ENCODE data around the gene RANBP10.

Gene RANBP10

DNA sequence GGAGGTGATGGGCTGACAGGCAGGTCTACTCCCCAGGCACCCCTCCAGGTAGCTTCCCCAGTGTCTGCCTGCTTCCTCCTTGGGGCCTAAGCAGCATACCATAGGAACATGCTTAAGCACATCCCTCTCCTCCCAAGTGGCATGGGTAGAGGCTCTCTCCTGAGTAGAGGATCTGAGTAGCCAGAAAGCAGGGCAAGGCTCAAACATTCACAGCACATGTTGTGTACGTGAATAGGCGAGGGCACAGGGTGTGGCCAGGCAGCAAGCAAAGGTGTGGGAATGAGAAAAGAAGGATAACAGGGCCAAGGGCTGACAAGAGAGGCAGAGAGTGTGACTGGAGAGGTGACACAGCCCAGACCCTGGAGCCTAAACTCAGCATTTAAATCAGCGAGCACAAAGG is 57.5 kb downstream of the RANBP10 start:
- no peak for DNase-seq

DNA sequence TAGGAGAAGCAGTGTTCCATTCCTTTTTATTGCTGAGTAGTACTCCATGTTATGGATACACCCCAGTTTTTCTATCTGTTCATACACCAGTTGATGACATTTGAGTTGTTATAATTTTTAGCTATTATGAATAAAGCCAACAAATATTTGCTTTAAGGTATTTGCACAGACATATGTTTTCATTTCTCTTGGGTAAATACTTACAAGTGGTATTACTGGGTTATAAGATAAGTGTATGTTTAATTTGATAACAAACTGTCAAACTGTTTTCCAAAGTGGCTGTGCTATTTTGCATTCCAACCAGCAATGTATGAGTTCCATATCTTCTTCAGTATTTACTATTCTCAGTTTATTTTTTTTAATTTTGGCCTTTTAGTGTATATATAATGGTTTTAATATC is 59.5 kb downstream of the RANBP10 start:
- DNase-seq, result no peak

DNA sequence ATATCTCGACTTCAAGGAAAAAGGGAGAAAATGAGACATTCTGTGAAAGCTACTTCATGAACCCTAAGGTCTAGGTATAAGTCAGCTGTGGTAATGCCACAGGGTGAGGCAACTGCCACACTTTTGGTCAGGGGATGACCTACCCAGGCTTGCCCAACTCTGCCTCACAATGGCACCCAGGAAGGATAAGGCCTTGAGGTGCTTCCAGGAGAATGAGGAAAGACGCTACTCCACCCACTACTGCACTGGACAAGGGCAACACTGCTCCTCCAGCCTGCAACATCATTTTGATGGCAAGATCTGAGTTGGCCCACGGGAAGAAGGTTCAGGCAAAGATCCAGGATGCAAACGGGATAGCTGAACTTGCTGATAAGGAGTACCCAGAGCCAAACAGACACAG is 65.2 kb downstream of the RANBP10 start:
- no peak for DNase-seq

DNA sequence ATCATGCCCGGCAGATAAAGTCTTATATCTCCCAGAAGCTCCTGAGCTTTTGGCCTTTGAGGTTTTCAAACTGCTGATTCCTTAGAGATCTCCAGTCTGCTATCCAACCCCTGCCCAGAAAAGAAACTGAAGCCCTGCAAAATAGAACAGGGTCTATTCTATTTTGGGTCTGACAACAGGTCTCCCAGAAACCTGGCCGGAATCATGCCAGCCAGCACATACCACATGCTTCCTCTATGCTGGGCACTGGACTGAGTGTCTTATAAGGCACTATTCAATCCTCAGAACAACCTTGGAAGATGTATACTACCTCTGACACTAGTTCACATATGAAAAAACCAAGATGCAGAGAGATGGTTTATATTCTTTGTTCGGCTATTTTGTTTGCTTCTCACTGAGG is 66.0 kb downstream of the RANBP10 start:
- DNase-seq, result no peak

DNA sequence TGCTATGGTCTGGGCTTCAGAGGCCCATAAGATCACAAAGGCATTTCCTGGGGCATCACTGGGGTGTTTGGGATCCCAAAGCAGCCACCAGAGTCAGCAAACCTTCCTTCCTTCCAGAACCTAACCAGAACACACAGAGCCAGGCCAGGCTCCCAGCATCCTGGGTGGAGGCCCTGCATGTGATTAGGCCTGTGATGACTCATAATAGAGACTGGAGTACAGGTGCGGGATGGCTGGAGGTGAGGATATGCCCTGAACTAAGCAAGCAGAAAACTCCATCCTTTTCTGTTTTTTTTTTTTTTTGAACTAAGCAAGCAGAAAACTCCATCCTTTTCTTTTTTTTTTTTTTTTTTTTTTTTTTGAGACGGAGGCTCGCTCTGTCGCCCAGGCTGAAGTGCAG is 69.5 kb downstream of the RANBP10 start:
- DNase-seq, result no peak

DNA sequence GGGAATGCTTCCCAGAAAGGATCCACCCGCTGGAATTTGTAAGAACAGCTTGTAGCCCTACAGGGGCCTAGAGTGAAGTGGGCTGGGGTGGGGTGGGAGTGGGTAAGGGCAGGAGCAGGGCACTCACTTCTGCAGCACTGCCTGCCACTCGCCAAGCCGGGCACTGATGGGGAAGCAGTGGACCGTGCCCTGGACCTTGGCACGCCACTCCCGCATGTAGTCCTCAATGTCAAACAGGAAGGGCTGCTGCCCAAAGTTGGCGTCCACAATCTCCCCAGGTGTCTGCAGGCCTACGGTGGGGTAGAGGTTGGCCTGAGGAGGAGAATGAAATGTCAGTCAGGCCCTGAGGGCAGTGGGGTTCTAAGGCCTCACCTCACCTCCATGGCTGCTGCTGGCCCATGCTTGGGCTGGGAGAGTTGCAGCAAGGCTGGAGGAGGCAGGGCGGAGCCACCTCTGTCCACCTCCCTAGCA is 71.6 kb downstream of the RANBP10 start:
- DNase-seq, result no peak

DNA sequence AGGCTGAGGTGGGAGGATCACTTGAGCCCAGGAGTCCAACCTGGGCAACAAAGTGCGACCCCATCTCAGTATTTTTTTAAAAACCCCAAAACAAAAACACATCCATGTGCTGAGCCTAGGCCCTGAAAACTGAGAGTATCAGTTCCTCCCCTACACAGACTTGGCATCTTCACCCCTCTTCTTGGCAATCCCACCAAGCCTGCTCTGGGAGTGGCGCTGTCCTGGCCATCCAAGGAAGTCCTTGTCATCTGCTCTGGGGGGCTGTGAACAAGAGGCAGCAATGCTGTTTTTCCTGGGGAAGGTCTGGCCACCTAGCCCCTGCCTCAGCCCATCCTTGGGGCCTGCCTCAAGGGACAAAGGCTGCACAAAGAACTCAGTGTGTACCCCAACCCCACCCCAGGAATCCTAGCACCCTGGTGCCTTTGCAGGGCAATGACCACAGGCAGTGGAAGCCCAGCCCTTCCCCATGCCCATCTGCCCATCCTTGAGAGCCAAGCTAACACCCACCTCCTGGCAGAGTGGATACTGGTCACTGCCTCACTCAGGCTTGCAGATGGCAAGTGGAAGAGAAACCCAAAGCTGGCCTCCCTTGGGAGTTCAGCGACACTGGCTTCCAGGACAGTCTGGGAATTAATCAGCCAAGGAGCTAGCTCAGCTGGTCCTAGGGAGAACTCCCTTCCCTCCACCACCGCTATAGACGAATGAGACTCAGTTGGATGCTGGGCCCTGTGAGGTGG is 72.5 kb downstream of the RANBP10 start:
- DNase-seq, result no peak

DNA sequence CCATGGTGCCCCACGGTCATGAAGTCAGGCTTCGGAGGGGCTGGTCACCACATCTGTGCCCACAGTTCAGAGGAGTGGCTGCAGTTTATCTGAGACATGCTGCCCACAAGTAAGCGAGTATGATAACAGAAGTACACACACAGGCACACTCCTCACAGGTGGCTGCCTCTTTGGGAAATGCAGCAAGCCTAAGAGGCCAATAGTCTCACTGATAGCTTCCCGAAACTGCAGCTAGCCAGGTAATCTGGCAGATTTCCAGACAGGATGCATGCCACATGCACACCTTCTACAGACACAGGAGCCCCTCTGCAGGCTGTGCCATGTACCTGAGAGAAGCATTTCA is 74.6 kb downstream of the RANBP10 start:
- no peak for DNase-seq

DNA sequence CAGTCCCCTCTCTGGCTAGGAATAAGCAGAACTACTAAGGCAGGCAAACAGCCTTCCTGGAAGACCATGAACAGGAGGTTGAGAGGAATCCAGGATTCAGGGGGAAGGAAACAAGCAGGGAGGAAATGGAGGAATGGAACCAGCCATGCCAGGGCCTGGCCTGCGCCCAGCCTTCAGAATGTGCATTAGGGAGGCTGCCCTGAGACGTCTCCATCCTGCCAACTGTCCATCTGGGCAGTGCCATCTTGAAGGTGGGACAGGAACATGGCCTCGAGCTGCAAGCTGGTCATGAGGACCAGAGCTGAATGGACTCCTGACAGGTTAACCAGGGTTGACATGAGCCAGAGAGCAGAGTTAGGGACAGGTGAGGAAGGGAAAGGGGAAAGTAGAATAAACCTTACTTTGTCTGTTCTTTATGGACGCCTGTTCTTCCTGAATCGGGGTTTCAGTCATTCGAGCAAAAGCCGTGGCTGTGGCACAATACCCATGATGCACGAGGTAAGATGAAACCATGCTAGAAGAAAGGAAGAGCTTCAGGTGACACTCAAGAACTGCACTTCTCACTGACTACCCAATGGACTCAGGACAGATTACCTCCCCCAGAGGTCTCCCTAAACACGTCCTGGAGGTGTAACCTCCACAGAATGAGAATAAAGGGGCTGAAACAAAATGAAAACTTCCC is 75.1 kb downstream of the RANBP10 start:
- no peak for DNase-seq

DNA sequence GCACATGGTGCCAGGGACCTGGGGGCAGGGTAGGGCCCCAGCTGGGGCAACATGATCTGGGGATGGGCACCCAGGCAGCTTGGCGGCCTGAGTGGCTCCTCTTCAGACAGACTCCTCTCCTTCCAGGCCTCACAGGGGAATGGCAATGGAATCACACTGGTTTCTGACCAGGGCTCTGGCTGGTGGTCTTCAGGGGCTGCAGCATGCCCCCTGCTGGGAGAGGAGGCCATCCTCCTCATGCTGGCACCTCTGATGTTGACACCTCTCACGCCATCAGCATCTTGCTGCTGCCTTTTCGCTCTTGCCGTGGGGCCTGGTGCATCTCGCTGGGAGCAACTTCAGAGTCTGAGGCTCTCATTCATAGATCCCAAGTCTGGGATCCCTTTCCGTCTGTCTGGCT is 76.0 kb downstream of the RANBP10 start:
- DNase-seq, result no peak

DNA sequence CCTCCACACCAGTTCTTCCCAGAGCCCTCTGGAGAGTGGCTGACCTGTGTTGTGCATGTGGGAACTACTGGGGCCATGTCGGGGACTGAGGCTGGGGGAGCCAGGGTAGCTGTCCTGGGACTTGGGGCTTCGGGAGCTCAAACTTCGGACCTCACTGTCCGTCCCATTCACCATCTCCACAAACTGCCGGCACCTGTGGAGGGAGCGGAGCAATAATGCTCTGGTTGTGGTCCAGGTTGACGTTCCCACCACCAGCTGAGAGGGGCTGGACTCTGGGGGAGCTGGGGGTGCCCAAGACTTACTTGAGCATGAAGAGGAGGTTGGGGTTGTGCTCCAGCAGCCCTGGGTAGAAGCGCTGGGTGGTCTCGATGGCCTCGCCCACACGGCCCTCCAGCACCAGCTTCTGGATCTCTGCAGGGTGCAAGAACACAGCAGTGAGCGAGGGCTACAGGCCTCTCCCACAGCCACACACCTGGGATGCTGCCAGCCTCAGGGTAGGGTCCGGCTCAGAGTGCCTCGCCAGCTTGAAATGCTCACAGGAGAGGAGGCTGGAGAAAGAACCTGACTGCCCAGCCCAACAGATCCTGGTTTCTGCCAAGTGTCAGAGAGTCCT is 76.6 kb downstream of the RANBP10 start:
- DNase-seq, result no peak

DNA sequence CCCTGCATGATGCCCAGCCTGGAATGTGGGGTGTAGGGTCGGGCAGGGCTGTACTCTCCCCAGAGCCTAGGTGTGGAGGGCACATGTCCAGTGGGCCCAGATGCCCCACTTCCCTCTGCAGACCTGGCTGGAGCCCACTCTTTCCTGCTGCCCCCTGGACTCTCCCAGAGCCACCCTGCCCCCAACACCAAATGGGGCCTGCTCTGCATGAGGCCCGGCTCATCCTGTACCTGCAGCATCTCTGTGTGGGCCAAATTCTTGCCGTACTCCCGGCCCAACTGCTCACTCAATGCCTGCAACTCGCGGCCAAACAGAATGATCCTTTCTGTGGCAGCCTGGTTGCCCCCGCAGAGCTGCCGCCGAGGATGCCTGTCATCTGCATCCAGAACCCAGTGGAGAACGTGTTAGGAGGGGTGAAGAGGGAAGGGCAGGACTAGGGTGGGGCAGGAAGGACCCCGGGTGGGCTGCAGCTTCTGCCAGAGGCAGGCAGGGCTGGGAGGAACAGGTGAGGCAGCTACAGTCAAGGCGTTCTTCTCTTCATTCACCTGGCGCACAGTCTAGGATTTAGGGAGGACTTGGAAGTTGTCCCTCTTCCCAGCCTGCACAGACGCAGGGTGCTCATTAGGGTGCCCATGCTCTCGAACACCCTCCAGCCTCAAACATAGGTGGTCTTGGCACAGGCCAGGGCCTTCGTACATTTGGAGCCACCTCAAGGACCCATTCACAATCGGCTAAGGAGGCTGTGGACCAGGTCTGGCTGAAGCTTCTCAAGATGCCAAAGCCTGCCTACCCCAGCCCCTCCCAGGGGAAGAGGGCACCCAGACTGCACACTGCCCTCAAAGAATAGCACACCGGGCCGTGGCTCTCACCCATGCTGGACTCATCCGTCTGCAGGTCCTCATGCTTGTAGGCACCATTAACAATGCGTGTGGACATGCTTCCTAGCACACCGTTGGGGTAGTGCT is 78.6 kb downstream of the RANBP10 start:
- DNase-seq, result no peak

DNA sequence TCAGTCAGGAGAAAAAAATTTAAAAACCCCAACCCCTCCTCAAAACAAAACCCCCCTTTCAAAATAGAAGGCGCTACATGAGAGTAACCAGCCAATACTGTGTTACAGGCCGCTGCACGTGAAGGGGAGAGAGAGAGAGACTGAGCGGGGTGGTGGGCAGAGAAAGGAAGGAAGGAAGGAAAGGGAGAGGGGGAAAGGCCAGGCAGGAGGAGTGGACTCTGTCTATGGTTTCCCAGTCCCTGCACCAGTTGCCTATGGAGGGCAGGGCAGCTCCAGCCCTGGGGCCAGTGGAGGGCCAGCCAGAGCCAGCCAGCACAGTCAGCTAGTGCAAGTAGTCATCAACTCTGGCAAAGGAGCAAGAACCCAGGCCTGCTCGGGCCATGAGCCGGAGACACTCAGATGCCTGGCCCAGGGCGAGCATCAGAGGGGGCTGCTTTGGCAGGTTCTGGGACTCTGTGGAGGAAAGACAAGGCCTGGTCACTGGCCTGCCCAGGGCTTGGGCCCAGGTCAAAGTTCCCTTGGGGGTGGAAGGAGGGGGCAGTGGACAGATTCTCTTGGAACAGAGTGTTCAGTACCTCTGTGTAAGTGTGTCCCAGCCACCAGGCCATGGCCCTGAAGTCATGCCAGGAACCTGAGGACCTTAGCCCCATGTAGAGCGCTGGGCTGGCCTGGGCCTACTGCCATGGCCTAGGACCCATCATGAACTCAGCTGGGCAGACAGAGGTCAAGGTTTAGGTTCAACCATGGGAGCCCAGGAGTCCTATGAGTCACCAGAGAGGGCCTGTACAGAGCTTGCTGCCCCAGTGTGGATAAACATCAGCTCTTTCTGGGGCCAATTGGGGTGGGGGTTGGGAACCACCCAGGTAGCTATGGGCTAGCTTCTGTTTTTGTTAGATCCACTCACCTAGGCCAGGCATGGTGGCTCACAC is 80.0 kb downstream of the RANBP10 start:
- DNase-seq, result no peak

DNA sequence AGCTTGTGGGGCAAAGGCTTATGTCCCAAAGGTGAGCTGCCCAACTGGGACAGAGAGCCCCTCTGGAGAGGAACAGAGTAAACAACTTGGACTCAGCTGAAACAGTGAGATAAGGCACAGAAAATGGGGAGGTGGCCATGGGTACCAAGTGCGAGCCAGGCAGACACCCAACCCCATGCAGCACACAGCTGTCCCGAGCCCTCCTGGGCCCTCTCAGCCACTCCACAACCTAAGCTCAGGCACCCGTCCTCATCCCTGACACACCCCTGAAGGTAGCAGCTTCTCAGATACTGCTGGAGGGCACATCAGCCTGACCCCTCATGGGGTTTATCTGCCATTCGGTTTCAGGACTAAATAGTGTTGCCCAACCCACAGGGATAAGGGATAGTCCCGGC is 82.5 kb downstream of the RANBP10 start:
- DNase-seq, result no peak

DNA sequence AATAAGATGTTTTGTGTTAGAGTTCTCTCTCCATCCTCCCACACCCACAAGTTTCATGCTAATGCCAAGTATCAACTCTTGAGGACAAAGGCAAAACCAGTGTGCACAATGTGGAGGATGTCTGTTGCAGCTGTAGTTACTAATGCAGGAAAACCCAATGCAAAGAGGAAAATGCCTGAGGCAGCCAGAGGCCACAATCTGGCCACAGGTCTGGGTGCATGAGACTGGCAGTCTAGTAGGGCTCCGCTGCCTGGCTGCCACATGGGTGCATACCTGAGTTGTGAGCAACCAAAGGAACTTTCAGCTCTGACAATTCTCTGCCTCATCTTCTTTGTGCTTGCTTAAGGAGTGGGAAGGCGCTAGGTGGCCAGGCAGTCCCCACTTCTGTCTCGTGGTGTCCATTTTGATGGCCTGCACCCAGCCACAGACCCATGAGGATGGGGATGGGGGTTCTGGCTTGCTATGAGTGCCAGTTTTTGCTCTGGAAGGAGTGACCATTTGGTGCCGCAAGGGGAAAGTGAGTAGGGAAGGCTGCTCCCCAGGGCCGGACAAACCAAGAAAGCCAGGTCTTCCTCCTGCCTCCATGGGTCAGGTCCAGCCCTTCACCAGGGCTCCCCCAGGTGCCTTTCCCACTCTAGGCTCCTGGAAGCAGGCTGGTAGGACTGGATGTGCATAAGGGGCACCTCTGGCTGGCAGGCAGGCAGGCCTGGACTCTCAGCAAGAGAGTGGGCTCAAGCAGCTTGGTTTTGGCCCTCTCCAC is 83.0 kb downstream of the RANBP10 start:
- DNase-seq, result no peak

DNA sequence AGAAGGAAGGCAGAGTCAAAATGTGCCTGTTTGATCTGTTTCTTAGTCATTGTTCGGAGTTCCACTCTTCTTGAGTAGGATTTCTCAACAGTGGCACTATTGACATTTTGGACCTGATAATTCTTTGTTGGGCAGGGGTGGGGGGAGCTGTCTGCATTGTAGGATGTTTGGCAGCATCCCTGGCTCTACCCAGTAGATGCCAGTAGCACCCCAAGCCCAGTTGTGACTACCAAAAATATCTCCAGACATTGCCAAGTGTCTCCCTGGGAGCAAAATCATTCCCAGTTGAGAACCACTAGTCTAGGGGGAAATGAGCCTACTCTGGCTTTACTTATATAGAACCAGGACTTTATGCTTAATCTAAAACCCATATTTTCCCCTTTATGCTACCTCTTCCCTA is 86.1 kb downstream of the RANBP10 start:
- DNase-seq, result peak in 1 of 51 donors; percentile 6

DNA sequence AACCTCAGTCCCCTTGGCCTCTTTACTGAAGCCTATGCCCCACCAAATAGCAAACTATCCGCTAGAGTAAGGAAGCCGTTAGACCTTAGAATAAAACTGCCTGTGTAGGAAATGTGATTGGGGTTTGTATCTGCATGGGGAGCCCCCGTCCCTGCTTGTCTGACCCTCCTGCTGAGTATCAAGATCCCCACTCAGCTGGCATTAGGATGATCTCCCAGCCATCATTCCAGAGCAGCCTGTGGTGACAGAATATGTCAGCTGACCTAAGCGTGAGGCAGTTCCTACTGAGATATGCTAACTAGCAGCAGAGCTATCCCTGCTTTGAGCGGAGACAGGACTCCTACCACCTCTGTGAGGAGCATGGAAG is 86.6 kb downstream of the RANBP10 start:
- peak in 39 of 51 donors; percentile 4 to 76 (median 31) for DNase-seq

DNA sequence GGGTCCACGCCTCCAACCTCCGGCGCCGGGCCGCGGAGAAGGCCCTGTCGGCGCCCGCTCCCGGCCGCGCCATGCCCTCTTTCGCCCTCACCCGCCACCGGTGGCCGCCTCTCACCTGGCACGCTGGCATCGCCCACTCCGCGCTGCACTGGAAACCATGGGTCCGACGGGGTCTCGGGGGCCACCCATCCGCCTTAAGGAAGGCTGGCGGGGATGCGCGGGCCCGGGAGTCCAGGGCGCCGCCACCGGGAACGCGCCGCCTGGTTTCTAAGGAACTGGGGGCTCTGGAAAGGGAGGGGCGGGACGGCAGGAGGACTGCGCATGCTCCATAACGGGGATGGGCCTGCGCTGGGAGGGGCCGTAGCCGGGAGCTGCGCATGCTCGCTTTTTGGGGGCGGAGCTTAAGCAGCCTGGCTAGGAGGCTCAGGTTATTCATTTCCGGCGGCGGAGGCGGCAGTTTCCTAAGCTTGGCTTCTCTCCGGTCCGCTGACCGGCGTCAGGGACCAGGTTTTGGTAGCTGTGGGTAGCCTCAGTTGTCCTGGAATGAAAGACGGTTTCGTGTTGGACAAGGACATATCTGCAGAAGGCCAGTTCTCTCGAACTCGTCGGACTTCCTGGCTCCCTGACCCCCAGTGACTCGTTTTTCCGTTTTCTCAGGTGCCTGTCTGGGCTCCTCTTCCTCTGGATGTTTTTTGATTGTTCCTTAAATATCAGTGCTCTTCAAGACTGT is 87.1 kb downstream of the RANBP10 start, which contains the start of gene GFOD2:
TSS of gene GFOD2 (minus strand) at position 269 of the 730 bp plus-strand sequence. CDS start 33,601 bp downstream, outside the sequence.
- peak; percentile 45 to 98 (median 93) for DNase-seq

DNA sequence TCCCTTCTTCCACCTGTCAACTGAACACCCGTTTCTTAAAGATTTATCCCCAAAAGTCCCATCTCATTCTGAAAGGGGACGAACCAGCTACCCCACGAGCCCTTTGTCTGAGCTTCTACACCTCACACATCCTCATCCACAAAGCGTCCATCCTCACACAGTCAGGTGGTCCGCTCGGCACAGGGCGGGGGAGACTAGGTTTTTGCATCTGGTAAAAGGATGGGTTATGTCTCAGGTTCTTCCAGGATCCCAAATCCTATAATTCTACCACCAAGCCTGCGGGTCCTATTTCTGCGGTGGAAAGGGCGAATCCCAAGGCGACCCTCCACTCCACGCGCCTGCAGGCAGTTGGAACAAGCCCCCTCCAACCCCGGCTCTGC is 87.7 kb downstream of the RANBP10 start:
- DNase-seq, result peak in 4 of 51 donors; percentile 5 to 41 (median 21)
